PFSK-1 (cell line): ENCODE data around the gene RBMS3.

Source experiments
- POLR2AphosphoS5 ChIP-seq: IDR thresholded peaks from 2 replicates; pipeline ENCODE4 v1.6.1; 2012; ENCODE audit warnings: low read depth, mild to moderate bottlenecking, control low read depth, low read length, moderate library complexity
- TAF1 ChIP-seq: IDR thresholded peaks from 2 replicates; pipeline ENCODE4 v1.6.1; 2012; ENCODE audit warnings: low read length, control low read depth, borderline replicate concordance; ENCODE audit not compliant: insufficient read depth
- TF ChIP-seq, protein P1 (sequence below), 2 experiments: IDR thresholded peaks; 2 replicates each; pipeline versions ENCODE4 v1.6.1 to v1.8.0; 2011 to 2012; ENCODE audit warnings: low read depth in 2 of 2, low read length in 2 of 2, control low read depth in 1 of 2, inconsistent platforms in 1 of 2, mild to moderate bottlenecking in 1 of 2, moderate library complexity in 1 of 2; ENCODE audit not compliant: insufficient read depth in 1 of 2

DNA sequence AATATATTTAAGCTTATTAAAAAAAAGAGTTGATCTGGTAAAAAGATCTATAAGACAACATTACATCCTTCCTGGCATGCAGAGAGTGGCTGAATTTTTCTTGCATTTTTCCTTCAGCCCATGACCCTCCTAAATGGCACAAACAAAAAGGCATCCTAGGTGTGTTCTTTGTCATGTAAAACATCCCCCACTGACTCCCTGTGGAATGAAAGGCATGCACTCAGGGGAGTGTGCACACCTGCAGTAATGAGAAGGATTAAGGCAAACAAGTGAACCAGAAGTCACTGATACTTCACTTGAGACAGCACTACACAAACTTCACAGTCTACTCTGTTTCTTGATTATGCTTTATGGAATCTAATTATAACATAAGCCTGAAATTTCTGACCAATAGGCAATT is 195.0 kb downstream of the RBMS3 start:
- TF ChIP-seq POLR2AphosphoS5 (no peak), TAF1 (no peak)
- TF ChIP-seq, protein P1, sequence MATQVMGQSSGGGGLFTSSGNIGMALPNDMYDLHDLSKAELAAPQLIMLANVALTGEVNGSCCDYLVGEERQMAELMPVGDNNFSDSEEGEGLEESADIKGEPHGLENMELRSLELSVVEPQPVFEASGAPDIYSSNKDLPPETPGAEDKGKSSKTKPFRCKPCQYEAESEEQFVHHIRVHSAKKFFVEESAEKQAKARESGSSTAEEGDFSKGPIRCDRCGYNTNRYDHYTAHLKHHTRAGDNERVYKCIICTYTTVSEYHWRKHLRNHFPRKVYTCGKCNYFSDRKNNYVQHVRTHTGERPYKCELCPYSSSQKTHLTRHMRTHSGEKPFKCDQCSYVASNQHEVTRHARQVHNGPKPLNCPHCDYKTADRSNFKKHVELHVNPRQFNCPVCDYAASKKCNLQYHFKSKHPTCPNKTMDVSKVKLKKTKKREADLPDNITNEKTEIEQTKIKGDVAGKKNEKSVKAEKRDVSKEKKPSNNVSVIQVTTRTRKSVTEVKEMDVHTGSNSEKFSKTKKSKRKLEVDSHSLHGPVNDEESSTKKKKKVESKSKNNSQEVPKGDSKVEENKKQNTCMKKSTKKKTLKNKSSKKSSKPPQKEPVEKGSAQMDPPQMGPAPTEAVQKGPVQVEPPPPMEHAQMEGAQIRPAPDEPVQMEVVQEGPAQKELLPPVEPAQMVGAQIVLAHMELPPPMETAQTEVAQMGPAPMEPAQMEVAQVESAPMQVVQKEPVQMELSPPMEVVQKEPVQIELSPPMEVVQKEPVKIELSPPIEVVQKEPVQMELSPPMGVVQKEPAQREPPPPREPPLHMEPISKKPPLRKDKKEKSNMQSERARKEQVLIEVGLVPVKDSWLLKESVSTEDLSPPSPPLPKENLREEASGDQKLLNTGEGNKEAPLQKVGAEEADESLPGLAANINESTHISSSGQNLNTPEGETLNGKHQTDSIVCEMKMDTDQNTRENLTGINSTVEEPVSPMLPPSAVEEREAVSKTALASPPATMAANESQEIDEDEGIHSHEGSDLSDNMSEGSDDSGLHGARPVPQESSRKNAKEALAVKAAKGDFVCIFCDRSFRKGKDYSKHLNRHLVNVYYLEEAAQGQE (IDR thresholded peaks at IDR 0.05; ENCODE audit: insufficient read depth in 1 of 2, low read depth in 2 of 2, low read length in 2 of 2) = no peak
